Loucy (cell line): Measurements from ENCODE around the gene RBBP5.

ENCODE experiments used
- CTCF ChIP-seq: fragments of 200-600 bp; sonication (generic); conservative IDR thresholded peaks from 2 replicates; pipeline ENCODE4 v1.5.1; 2014; ENCODE audit warnings: mild to moderate bottlenecking, antibody characterized with exemption, low read length
- EZH2phosphoT487 ChIP-seq: fragments of 200-600 bp; IDR thresholded peaks from 2 replicates; pipeline ENCODE4 v1.6.1; 2018; ENCODE audit warnings: antibody characterized with exemption, mild to moderate bottlenecking, moderate library complexity, borderline replicate concordance

GRCh38 chr1:205052690-205053089 lies 69.1 kb downstream of the RBBP5 start:
- no peak for TF ChIP-seq CTCF
- no peak for TF ChIP-seq EZH2phosphoT487
